A549 (cell line): ENCODE measurements around the gene MMP25. TPM values are rescaled to one million over a fixed set of nuclear protein-coding genes. Genes with fewer than 3 reads are reported as not detected.

ENCODE experiments used
- ATAC-seq, 2 experiments: fragments of 200-7000 bp in 1 of 2; fragments of >200 bp in 1 of 2; cut with Nextera tagmentation in 1 of 2; cut with Tn5 transposase in 1 of 2; 3 replicates each; pipeline versions ENCODE4 v1.8.0 to v1.9.1; 2018 to 2020; ENCODE audit warnings: mild to moderate bottlenecking in 1 of 2, moderate library complexity in 1 of 2
- CTCF ChIA-PET: fragments of 300-600 bp; sonication (Branson Sonifier 250); formaldehyde crosslinking; extraction: SDS; loops from one replicate; lab custom pipeline; 2021; ENCODE audit warnings: antibody characterized with exemption, inconsistent platforms; lab: Yijun Ruan, JAX
- POLR2A ChIA-PET: fragments of 350-600 bp; formaldehyde crosslinking; extraction: SDS; loops from one replicate; lab custom pipeline; 2021; ENCODE audit warnings: antibody characterized with exemption, inconsistent platforms; lab: Yijun Ruan, JAX
- DNase-seq, 2 experiments: peaks; one replicate each; pipeline versions ENCODE4 v3.0.0 to v3.0.0-alpha.2; 2011 to 2016; ENCODE audit warnings: low read depth in 1 of 2, low spot score in 1 of 2
- FAIRE-seq: peaks from 2 replicates; lab custom pipeline; 2011; peaks lifted over from hg19 to GRCh38; lab: Jason Lieb, UNC
- H3K27ac ChIP-seq, 2 experiments: fragments of >200 bp; sonication (Bioruptor Twin); formaldehyde crosslinking; 3 replicates each; pipeline ENCODE4 v1.5.1; 2016 to 2017
- H3K4me1 ChIP-seq: fragments of >200 bp; sonication (Bioruptor Twin); formaldehyde crosslinking; 3 replicates; pipeline ENCODE4 v1.6.1; 2016
- H3K4me2 ChIP-seq: fragments of >200 bp; sonication (Bioruptor Twin); formaldehyde crosslinking; 3 replicates; pipeline ENCODE4 v1.6.1; 2016
- H3K4me3 ChIP-seq: fragments of >200 bp; sonication (Bioruptor Twin); formaldehyde crosslinking; 3 replicates; pipeline ENCODE4 v1.5.1; 2016
- H3K9me3 ChIP-seq: fragments of >200 bp; sonication (Bioruptor Twin); formaldehyde crosslinking; 3 replicates; pipeline ENCODE4 v1.6.1; 2016
- CBX2 ChIP-seq: fragments of 200-600 bp; sonication (generic); IDR thresholded peaks from 2 replicates; pipeline ENCODE4 v1.6.1; 2016; ENCODE audit warnings: low read depth, mild to moderate bottlenecking, borderline replicate concordance
- CBX8 ChIP-seq: fragments of 200-600 bp; sonication (generic); IDR thresholded peaks from 2 replicates; pipeline ENCODE4 v1.6.1; 2016
- CEBPB ChIP-seq, 2 experiments: fragments of >200 bp in 1 of 2; sonication (Bioruptor Twin) in 1 of 2; formaldehyde crosslinking in 1 of 2; IDR thresholded peaks; 2 replicates each; pipeline ENCODE4 v1.6.1; 2012 to 2016
- CHD2 ChIP-seq: fragments of 150-350 bp; IDR thresholded peaks from 2 replicates; pipeline ENCODE4 v1.6.1; 2014; ENCODE audit warnings: low read length; ENCODE audit not compliant: partially characterized antibody
- EHF ChIP-seq: fragments of 250-450 bp; sonication (Bioruptor Pico); IDR thresholded peaks from 2 replicates; pipeline ENCODE4 v1.5.0; 2020; ENCODE audit warnings: mild to moderate bottlenecking
- ESRRA ChIP-seq: fragments of 150-350 bp; IDR thresholded peaks from 2 replicates; pipeline ENCODE4 v1.6.1; 2014; ENCODE audit warnings: mild to moderate bottlenecking, low read length, borderline replicate concordance
- GATA3 ChIP-seq: IDR thresholded peaks from 2 replicates; pipeline ENCODE4 v1.6.1; 2012; ENCODE audit warnings: borderline replicate concordance
- JUN ChIP-seq, 2 experiments: fragments of >200 bp; sonication (Bioruptor Twin); formaldehyde crosslinking; IDR thresholded peaks; 2 replicates in 1 of 2; 3 replicates in 1 of 2; pipeline ENCODE4 v1.6.1; 2016 to 2017
- KDM1A ChIP-seq: fragments of 200-600 bp; sonication (generic); IDR thresholded peaks from 2 replicates; pipeline ENCODE4 v1.6.1; 2016; ENCODE audit warnings: low read depth, mild to moderate bottlenecking
- MYC ChIP-seq: IDR thresholded peaks from 2 replicates; pipeline ENCODE4 v1.6.1; 2012; ENCODE audit warnings: mild to moderate bottlenecking, inconsistent platforms, low read length, improper control_type of control experiment, borderline replicate concordance
- NFE2L2 ChIP-seq: fragments of 150-350 bp; conservative IDR thresholded peaks from 2 replicates; pipeline ENCODE4 v1.6.1; 2014; ENCODE audit warnings: low read length
- NPAS2 ChIP-seq: fragments of 250-450 bp; sonication (Bioruptor Pico); IDR thresholded peaks from 2 replicates; pipeline ENCODE4 v1.8.0; 2022; ENCODE audit warnings: mild to moderate bottlenecking, moderate library complexity, borderline replicate concordance
- NR3C1 ChIP-seq: fragments of >200 bp; sonication (Bioruptor Twin); formaldehyde crosslinking; IDR thresholded peaks from 3 replicates; pipeline ENCODE4 v1.6.1; 2017
- RFX5 ChIP-seq: fragments of 450-650 bp; IDR thresholded peaks from 2 replicates; pipeline ENCODE4 v1.7.1; 2014; ENCODE audit warnings: antibody characterized with exemption, mild to moderate bottlenecking, moderate library complexity
- RNF2 ChIP-seq: fragments of 200-600 bp; sonication (generic); IDR thresholded peaks from 2 replicates; pipeline ENCODE4 v1.6.1; 2016; ENCODE audit warnings: low read depth, mild to moderate bottlenecking, antibody characterized with exemption, moderate library complexity, borderline replicate concordance
- SMC3 ChIP-seq: fragments of >200 bp; sonication (Bioruptor Twin); formaldehyde crosslinking; IDR thresholded peaks from 3 replicates; pipeline ENCODE4 v1.6.1; 2018; ENCODE audit warnings: inconsistent platforms
- ZC3H11A ChIP-seq: fragments of 450-650 bp; IDR thresholded peaks from 2 replicates; pipeline ENCODE4 v1.6.1; 2014; ENCODE audit warnings: antibody characterized with exemption, mild to moderate bottlenecking
- ZFP36 ChIP-seq: fragments of 450-650 bp; IDR thresholded peaks from 2 replicates; pipeline ENCODE4 v1.6.1; 2014; ENCODE audit warnings: borderline replicate concordance; ENCODE audit not compliant: partially characterized antibody
- ZSCAN20 ChIP-seq: fragments of 250-450 bp; sonication (Bioruptor Pico); IDR thresholded peaks from 2 replicates; pipeline ENCODE4 v1.8.0; 2022; ENCODE audit warnings: mild to moderate bottlenecking, moderate library complexity
- WGBS: methylation state at CpG from one replicate; pipeline ENCODE4 v1.1.6; 2017; ENCODE audit errors: missing lambda C conversion rate; 5-methylcytosine and 5-hydroxymethylcytosine counted together
- polyA minus RNA-seq: library from RNA; depleted of rRNA, polyadenylated mRNA; stranded (reverse); fragments of >200 nt; gene quantifications from 2 replicates; pipeline ENCODE4 v1.2.3, GENCODE V29; 2011; rRNA and poly(A)+ RNA removed
- polyA plus RNA-seq, 4 experiments: library from polyadenylated mRNA; depleted of rRNA in 3 of 4; stranded (reverse); fragments of >200 nt; fragmentation: RNase III in 1 of 4; extraction: RNeasy Plus Mini Kit Qiagen cat#74134 plus additional on column Dnase treatment in 1 of 4; gene quantifications; 2 replicates in 3 of 4; 3 replicates in 1 of 4; pipeline ENCODE4 v1.2.3, GENCODE V29; 2011 to 2017
- TF ChIP-seq, protein P1 (sequence below): IDR thresholded peaks from 2 replicates; pipeline ENCODE4 v1.6.1; 2012
- TF ChIP-seq, protein P2 (sequence below): fragments of 250-450 bp; sonication (Bioruptor Pico); IDR thresholded peaks from 2 replicates; pipeline ENCODE4 v1.5.0; 2020; ENCODE audit warnings: low read depth, mild to moderate bottlenecking, moderate library complexity
- TF ChIP-seq, protein P3 (sequence below): fragments of 450-650 bp; IDR thresholded peaks from 2 replicates; pipeline ENCODE4 v1.6.1; 2014; ENCODE audit warnings: antibody characterized with exemption
- TF ChIP-seq, protein P4 (sequence below): fragments of 150-350 bp; IDR thresholded peaks from 2 replicates; pipeline ENCODE4 v1.6.1; 2014; ENCODE audit warnings: low read depth, mild to moderate bottlenecking, low read length
- TF ChIP-seq, protein P5 (sequence below): IDR thresholded peaks from 2 replicates; pipeline ENCODE4 v1.6.1; 2012
- TF ChIP-seq, protein P6 (sequence below): fragments of >200 bp; sonication (Bioruptor Twin); formaldehyde crosslinking; IDR thresholded peaks from 3 replicates; pipeline ENCODE4 v1.5.1; 2016
- TF ChIP-seq, protein P7 (sequence below): fragments of 250-450 bp; sonication (Bioruptor Pico); IDR thresholded peaks from 2 replicates; pipeline ENCODE4 v1.5.0; 2021; ENCODE audit warnings: mild to moderate bottlenecking, moderate library complexity, borderline replicate concordance

Gene MMP25, protein sequence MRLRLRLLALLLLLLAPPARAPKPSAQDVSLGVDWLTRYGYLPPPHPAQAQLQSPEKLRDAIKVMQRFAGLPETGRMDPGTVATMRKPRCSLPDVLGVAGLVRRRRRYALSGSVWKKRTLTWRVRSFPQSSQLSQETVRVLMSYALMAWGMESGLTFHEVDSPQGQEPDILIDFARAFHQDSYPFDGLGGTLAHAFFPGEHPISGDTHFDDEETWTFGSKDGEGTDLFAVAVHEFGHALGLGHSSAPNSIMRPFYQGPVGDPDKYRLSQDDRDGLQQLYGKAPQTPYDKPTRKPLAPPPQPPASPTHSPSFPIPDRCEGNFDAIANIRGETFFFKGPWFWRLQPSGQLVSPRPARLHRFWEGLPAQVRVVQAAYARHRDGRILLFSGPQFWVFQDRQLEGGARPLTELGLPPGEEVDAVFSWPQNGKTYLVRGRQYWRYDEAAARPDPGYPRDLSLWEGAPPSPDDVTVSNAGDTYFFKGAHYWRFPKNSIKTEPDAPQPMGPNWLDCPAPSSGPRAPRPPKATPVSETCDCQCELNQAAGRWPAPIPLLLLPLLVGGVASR
- polyA plus RNA-seq (2011; rRNA removed) (0.03 and 0.04 TPM in 2 replicates), polyA plus RNA-seq (2017; fragmentation: RNase III; extraction: RNeasy Plus Mini Kit Qiagen cat#74134 plus additional on column Dnase treatment) (0.25 to 0.31 TPM (median 0.25 TPM) in 3 replicates), polyA minus RNA-seq (0.05 and 0.17 TPM in 2 replicates)
- 0.24 and 0.31 TPM in 2 replicates for polyA plus RNA-seq (2012; cell fraction: cytosol; rRNA removed)
- 0.71 and 1.0 TPM in 2 replicates for polyA plus RNA-seq (2012; cell fraction: nucleus; rRNA removed)

DNA sequence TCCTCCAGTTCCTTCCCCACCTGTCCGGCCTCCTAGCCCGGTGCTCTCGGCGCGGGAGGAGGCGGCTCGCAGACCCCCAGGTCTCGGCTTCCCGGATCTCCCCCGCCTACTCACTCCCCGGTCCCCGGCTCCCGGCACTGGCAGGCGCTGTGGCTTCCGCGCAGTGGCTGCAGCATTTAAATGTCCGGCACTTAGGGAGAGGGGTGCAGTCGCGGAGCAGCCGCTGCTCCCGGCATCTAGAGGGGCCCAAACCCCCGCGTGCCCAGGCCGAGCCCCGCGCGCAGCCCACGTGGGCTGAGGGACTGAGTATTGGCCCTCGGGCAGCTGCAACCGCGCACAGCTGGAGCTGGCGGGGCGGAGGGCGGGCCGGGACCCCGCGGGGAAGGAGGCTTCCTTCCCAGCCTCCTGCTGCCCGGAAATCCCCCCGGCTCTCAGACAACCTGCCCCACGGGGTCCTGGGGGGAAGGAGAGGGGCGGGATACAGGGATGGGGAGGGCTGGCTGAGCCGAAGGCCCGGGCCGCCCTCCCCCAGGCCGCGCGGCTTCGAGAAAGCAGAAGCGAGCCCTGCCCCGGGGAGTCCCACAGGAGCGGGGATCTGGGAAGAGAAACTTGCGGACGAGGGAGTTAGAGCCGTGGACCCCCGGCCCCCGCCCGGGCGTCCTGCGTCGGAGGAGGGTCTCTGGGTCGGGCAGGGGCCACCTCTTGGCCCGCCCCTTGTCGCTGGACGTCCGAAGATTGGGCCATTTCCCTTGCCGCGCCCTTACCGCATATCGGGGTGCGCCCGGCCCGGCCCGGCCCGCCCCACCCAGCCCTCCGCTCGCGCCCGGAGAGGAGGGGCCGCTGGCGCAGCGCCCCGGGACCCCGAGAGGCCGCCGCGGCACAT is at the start of gene MMP25:
Gene MMP25, plus strand, starts transcription at position 804 of the 883 bp plus-strand sequence. CDS start 357 bp downstream, outside the sequence.
- DNase-seq (no peak), FAIRE-seq (no peak), ATAC-seq (peak; percentile 57 to 75)
- Histone ChIP-seq H3K4me3 (peak within 1 kb of the TSS; percentile 75), H3K4me1 (peaks cover 3% of the 10 kb centered on the region; the same call in 1 of the 3 replicates), H3K27ac (peak within 1 kb of the TSS; percentile 75 to 84), H3K4me2 (peak within 1 kb of the TSS; percentile 100), H3K9me3 (no peaks in the 10 kb centered on the region)
- POLR2A ChIA-PET, result interaction anchor here (0.7 to 1.4 kb wide), 2 partner anchors 21 to 24 kb away, joined by 3 to 6 read pairs; no protein-coding TSS in a partner anchor
- WGBS, result 1% methylated on average over 15 of the region's 86 CpGs
- CTCF ChIA-PET, result interaction anchor here (2.3 to 11.8 kb wide), 2 partner anchors 12 to 16 kb away, joined by 10 to 178 read pairs; no protein-coding TSS in a partner anchor
- TF ChIP-seq, protein P1, sequence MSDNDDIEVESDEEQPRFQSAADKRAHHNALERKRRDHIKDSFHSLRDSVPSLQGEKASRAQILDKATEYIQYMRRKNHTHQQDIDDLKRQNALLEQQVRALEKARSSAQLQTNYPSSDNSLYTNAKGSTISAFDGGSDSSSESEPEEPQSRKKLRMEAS, result peak; percentile 75
- TF ChIP-seq RNF2, result peak; percentile 65; the same call in 1 of the 2 replicates
- TF ChIP-seq SMC3, result no peak
- TF ChIP-seq ZSCAN20, result no peak
- TF ChIP-seq MYC, result no peak
- TF ChIP-seq NFE2L2, result no peak
- TF ChIP-seq, protein P2, sequence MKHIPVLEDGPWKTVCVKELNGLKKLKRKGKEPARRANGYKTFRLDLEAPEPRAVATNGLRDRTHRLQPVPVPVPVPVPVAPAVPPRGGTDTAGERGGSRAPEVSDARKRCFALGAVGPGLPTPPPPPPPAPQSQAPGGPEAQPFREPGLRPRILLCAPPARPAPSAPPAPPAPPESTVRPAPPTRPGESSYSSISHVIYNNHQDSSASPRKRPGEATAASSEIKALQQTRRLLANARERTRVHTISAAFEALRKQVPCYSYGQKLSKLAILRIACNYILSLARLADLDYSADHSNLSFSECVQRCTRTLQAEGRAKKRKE (CRISPR knock-in tag), result no peak
- TF ChIP-seq NR3C1, result no peak
- TF ChIP-seq, protein P3, sequence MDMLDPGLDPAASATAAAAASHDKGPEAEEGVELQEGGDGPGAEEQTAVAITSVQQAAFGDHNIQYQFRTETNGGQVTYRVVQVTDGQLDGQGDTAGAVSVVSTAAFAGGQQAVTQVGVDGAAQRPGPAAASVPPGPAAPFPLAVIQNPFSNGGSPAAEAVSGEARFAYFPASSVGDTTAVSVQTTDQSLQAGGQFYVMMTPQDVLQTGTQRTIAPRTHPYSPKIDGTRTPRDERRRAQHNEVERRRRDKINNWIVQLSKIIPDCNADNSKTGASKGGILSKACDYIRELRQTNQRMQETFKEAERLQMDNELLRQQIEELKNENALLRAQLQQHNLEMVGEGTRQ, result 0 out of 2 replicates have a peak, but pooled peaks have one; percentile 9
- TF ChIP-seq JUN (IDR thresholded peaks at IDR 0.05), result no peak
- TF ChIP-seq EHF (CRISPR knock-in tag), result no peak
- TF ChIP-seq, protein P4, sequence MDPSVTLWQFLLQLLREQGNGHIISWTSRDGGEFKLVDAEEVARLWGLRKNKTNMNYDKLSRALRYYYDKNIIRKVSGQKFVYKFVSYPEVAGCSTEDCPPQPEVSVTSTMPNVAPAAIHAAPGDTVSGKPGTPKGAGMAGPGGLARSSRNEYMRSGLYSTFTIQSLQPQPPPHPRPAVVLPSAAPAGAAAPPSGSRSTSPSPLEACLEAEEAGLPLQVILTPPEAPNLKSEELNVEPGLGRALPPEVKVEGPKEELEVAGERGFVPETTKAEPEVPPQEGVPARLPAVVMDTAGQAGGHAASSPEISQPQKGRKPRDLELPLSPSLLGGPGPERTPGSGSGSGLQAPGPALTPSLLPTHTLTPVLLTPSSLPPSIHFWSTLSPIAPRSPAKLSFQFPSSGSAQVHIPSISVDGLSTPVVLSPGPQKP, result no peak
- TF ChIP-seq ESRRA, result no peak
- TF ChIP-seq, protein P5, sequence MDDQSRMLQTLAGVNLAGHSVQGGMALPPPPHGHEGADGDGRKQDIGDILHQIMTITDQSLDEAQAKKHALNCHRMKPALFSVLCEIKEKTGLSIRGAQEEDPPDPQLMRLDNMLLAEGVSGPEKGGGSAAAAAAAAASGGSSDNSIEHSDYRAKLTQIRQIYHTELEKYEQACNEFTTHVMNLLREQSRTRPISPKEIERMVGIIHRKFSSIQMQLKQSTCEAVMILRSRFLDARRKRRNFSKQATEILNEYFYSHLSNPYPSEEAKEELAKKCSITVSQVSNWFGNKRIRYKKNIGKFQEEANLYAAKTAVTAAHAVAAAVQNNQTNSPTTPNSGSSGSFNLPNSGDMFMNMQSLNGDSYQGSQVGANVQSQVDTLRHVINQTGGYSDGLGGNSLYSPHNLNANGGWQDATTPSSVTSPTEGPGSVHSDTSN, result no peak
- no peak for TF ChIP-seq KDM1A
- TF ChIP-seq, protein P6, sequence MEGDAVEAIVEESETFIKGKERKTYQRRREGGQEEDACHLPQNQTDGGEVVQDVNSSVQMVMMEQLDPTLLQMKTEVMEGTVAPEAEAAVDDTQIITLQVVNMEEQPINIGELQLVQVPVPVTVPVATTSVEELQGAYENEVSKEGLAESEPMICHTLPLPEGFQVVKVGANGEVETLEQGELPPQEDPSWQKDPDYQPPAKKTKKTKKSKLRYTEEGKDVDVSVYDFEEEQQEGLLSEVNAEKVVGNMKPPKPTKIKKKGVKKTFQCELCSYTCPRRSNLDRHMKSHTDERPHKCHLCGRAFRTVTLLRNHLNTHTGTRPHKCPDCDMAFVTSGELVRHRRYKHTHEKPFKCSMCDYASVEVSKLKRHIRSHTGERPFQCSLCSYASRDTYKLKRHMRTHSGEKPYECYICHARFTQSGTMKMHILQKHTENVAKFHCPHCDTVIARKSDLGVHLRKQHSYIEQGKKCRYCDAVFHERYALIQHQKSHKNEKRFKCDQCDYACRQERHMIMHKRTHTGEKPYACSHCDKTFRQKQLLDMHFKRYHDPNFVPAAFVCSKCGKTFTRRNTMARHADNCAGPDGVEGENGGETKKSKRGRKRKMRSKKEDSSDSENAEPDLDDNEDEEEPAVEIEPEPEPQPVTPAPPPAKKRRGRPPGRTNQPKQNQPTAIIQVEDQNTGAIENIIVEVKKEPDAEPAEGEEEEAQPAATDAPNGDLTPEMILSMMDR, result no peak
- no peak for TF ChIP-seq CHD2
- no peak for TF ChIP-seq CEBPB (IDR thresholded peaks at IDR 0.05)
- no peak for TF ChIP-seq CBX2
- TF ChIP-seq CBX8, result no peak
- no peak for TF ChIP-seq ZFP36
- no peak for TF ChIP-seq ZC3H11A
- TF ChIP-seq RFX5, result no peak
- TF ChIP-seq NPAS2 (CRISPR knock-in tag), result no peak
- TF ChIP-seq, protein P7, sequence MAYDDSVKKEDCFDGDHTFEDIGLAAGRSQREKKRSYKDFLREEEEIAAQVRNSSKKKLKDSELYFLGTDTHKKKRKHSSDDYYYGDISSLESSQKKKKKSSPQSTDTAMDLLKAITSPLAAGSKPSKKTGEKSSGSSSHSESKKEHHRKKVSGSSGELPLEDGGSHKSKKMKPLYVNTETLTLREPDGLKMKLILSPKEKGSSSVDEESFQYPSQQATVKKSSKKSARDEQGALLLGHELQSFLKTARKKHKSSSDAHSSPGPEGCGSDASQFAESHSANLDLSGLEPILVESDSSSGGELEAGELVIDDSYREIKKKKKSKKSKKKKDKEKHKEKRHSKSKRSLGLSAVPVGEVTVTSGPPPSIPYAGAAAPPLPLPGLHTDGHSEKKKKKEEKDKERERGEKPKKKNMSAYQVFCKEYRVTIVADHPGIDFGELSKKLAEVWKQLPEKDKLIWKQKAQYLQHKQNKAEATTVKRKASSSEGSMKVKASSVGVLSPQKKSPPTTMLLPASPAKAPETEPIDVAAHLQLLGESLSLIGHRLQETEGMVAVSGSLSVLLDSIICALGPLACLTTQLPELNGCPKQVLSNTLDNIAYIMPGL (CRISPR knock-in tag), result no peak
- no peak for TF ChIP-seq GATA3
